Fibroblast of gingiva (primary cell): ENCODE measurements around the gene TBC1D25.
"Not testable (repeated sequence)": the region's sequence is repeated elsewhere in the genome, so short reads cannot be mapped to it uniquely, and the experiment has no call there.

Source experiments
- DNase-seq: peaks from one replicate; pipeline ENCODE4 v3.0.0-alpha.2; 2011; ENCODE audit warnings: low read depth

Gene TBC1D25

DNA sequence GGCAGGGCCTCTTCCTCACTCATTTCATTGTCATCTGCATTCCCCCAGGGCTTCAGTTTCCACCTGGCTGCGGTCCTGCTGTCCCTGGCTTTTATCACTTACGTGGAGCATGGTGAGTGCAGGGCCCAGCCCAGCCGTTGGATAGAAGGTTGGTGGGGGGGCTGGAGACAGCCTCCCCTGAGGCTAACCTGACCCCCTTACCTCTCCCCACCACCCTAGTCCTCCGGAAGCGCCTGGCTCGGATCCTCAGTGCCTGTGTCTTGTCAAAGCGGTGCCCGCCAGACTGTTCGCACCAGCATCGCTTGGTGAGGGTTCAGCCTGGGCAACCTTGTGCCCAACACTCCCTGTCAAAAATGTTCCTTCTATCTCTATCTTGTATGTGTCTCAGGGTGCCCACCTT is 23.7 kb upstream of the TBC1D25 start:
- DNase-seq: no peak

DNA sequence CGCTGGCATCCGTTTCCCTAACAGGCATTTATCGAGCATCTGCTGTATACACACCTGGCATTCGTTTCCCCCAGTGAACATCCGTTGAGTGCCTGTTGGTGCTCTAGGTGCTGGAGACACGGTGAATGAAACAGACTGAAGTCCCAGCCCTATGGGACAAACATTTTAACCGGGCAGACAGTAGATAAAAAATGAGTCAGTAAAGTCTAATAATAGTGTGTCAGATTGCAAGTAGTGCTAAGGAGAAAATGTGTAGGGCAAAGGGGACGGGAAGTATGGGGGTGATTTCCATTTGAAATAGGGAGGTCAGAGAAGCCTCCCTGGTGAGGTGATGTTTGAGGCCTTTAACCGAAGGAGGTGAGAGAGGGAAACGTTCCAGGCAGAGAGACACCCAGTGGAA is 23.2 kb upstream of the TBC1D25 start:
- DNase-seq: no peak

DNA sequence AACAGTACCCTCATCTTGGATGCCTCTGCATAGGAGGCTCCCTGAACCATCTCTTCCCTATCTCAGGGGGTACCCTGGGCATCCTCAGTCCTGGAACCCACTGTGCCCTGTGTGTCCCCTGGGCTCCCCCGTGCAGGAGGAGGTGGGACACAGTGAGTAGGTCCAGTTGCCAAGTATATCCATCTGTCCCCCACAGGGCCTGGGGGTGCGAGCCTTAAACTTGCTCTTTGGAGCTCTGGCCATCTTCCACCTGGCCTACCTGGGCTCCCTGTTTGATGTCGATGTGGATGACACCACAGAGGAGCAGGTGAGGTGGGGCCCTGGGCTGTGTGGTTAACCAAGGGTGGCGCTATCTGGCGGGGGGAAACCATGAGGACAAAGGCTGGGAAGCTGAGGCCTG is 22.5 kb upstream of the TBC1D25 start:
- no peak for DNase-seq

DNA sequence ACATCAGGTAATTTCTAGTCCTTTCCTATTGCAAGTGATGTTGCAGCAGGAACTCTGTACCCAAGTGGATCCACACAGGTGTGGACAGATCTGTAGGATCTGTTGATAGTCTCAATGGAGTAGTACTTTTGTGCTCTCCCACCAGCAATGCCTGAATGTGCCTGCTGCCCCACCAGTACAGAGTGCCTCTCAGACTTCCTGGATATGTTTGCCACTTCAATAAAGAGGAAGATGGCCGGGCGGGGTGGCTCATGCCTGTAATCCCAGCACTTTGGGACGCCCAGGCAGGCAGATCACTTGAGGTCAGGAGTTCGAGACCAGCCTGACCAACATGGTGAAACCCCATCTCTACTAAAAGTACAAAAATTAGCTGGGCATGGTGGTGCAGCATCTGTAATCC is 20.0 kb upstream of the TBC1D25 start:
- not testable (repeated sequence) for DNase-seq

DNA sequence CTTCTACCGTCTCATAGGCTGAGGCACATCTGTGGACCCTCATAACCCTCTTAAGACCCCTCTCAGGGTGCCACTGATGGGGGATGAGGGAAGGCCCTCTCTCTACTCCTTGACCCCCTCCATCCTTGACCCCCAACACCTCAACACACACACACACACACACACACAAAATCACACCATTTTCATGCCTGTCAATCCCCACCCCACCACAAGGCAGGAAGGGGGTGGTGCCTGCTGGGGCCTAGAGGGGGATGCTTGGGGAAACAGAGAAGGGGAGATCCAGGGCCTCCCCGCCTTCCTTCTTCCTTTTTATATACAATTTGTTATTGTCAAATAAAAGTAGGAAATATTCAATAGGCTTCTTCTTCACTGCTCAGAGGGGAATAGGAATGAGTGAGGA is 19.1 kb upstream of the TBC1D25 start:
- DNase-seq: no peak

DNA sequence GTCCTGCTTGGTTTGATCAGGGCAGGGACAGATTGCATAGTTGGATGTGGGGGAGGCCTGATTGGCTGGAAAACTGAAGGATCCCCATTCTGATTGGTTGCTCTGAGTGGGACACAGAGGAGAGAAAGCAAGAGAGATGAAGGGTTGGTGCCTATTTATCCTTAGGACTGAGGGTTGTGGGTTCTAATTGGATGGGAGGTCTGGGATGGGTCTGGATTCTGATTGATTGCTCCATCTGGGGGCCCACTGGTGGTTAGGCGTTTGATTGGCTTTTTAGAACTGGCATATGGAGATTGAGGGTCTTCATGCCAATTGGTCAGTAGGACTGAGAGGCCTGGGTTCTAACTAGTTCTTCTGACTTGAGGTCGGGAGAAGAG is 18.6 kb upstream of the TBC1D25 start:
- no peak for DNase-seq

DNA sequence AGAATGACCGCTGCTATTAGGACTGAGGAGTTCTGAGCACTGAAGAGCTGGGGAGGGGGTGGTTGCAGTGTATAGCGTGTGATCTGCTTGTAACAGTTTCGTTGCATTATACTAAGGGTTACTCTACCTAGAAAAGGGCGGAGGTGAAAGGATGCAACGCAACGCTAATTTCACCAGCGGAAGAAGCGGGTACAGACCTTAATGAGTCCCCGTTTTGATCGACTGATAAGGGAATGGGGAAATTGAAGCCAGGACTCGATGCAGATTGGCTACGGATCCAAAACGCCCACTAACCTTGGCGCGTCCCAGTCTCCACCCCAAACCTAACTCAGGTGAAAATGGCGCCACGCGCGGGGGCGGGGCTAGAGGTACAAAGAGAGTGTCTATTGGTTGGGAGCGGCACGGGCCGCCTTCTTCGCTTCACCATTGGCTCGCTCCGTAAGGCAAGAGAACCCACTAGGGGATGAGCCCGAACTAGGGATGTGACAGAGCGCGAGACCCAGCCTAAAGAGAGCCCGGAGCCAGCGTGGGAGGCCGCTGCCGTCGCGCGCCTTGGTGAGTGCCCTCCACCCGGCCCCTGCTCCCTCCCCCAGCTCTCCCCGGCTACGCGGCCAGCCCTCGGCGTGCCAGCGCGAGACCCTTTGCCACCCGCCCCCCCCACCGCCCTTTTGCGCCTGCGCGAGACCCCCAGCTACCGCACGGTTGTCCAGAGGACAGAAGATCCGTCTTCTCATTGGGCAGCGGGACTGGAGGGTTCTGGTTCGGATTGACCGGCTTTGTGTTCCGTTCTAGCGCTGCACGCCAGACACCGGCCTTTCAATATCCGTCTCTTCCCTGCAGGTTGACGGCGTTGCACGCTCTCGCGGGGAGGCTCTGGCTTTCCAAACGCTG is 17.9 kb upstream of the TBC1D25 start, which contains the start of gene EBP:
Gene EBP (plus strand): TSS at position 456 of the 891 bp plus-strand sequence. CDS start 1,964 bp downstream, outside the sequence.
- peak; percentile 70 for DNase-seq

DNA sequence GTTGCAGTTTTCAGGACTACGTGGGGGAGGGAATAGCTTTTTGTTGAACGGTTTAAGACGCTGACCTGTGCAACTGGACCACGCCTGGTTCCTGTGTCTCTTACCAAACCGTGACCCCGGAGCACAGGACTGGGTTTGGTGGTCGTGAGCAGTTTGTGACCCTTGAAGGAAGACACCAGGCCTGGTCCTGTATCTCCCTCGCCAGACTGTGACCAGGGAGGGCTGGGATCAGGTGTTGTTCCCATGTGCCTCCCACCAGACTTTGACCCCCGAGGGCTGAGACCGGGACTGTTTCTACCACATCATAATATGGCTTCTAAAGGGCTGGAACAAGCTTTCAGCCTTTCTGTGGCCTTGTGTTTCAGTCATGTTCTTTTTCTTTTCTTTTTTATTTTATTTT is 17.2 kb upstream of the TBC1D25 start:
- no peak for DNase-seq

DNA sequence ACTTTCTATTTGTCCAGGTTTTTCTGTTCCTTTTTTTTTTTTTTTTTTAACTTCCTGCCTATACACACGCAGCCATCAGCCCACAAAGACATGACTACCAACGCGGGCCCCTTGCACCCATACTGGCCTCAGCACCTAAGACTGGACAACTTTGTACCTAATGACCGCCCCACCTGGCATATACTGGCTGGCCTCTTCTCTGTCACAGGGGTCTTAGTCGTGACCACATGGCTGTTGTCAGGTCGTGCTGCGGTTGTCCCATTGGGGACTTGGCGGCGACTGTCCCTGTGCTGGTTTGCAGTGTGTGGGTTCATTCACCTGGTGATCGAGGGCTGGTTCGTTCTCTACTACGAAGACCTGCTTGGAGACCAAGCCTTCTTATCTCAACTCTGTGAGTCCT is 15.8 kb upstream of the TBC1D25 start:
- DNase-seq: no peak

DNA sequence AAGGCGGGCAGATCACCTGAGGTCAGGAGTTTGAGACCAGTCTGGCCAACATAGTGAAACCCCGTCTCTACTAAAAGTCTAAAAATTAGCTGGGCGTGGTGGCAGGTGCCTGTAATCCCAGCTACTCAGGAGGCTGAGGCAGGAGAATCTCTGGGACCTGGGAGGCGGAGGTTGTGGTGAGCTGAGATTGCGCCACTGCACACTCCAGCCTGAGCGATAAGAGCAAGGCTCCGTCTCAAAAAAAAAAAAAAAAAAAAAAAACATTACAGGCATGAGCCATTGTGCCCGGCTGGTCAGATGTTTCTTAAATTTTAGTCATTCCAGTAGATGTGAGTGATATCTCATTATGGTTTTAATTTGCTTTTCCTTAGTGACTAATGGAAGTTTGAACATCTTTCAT is 13.7 kb upstream of the TBC1D25 start:
- peak; percentile 4 for DNase-seq

DNA sequence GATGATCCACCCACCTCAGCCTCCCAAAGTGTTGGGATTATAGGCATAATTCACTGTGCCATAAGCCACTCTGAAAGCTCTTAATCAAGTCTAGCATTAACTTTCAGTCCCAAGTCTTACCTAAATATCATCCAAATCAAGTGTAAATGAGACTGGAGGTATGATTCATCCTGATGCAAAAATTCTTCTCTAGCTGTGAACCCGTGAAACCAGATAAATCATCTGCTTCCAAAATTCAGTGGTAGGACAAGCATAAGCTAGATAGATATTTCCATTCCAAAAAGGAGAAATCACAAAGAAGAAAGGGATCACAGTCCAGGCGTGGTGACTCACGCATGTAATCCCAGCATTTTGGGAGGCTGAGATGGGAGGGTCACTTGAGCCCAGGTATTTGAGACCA is 8.8 kb upstream of the TBC1D25 start:
- DNase-seq: no peak

DNA sequence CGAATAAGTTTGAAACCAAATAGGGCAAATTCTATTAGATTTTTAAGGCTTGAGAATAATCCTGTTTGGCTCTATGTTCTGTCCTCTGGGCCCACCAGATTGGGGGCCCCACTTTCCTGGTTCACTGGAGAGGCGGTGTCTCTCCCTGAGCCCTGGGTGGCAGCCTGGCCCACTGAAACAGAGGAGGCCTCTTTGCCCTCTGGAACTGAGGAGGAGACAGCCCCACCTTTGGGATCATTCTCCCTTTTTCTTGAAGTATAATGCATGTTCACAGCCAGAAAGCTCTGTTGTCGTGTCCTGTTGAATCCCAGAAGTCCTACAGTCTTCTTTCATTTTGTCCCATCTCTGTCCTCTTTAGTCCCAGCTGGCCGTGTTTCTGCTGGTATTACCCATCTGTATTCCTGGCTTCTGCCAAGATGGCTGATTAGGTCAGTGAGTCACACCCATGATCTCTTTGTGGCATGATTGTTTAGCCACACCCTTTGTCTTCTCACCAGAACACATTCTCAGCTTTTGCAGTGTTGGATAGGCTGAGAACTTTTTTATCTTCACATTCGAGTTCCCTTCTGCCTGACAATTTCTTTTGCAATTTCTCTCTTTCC is 8.1 kb upstream of the TBC1D25 start:
- DNase-seq: peak; percentile 71

DNA sequence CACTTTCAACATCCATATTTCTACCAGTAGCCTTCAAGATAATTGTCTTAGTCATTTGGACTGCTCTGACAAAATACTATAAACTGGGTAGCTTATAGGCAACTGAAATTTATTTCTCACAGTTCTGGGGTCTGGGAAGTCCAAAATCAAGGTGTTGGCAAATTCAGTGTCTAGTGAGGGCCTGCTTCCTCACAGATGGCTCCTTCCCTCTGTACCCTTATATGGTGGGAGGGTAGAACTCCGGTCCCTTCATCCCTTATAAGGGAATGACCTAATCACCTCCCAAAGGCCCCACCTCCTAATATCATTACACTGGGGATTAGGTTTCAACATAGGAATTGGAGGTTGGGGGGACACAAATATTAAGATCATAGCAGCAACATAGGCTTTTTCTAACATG is 7.4 kb upstream of the TBC1D25 start:
- no peak for DNase-seq

DNA sequence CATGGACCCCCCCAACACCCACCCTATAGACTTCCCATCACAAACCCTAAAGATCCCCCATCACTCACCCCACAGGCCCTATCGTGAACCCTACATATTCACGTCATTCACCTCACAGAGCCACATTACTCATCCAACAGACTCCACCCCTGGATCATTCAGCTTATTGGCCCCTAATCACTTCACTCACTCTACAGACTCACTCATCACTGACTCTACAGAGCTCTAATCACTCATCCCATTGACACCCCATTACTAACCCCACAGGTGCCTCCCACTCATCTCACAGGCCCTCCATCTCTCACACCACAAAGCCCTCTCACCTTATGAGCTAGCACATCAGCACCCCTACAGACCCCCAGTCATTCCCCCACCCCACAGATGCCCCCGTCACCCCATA is 6.3 kb upstream of the TBC1D25 start:
- no peak for DNase-seq

DNA sequence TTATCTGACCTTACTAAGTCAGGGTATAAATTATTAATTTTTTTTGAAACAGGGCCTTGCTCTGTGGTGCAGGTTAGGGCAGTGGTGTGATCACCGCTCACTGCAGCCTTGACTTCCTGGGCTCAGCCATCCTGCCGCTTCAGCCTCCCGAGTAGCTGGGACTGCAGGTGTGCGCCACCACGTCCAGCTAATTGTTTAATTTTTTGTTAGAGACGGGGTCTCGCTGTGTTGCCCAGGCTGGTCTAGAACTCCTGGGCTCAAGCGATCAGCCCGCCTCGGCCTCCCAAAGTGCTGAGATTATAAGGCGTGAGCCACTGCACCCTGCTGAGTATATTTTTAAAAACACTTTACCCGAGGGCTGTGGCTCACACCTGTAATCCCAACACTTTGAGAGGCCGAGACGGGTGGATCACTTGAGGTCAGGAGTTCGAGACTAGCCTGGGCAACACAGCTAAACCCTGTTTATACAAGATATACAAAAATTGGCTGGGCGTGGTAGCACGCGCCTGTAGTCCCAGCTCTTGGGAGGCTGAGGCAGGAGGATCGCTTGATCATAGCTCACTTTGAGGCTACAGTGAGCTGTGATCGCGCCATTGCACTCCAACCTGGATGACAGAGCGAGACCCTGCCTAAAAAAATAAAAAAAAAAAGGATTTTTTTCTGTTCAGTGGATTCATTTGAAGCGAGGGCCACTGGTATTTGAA is 721 bp upstream of the TBC1D25 start:
- no peak for DNase-seq

DNA sequence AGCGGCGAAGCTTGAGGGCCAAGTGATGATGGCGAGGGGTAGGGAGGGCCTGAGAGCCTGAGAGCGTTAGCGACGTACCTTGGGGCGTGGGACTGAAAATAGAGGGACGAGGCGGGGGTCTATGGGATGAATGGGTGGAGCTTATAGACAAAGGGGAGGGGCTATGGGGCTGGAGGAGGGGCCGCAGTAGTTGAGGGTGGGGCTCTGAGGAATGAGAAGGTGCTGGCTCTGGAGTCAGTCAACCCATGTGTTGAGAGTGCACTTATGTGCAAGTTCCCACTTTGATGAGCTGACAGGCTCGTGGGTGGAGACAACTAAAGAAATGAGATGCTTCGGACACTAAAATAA is 488 bp downstream of the TBC1D25 start:
- DNase-seq: peak; percentile 2

DNA sequence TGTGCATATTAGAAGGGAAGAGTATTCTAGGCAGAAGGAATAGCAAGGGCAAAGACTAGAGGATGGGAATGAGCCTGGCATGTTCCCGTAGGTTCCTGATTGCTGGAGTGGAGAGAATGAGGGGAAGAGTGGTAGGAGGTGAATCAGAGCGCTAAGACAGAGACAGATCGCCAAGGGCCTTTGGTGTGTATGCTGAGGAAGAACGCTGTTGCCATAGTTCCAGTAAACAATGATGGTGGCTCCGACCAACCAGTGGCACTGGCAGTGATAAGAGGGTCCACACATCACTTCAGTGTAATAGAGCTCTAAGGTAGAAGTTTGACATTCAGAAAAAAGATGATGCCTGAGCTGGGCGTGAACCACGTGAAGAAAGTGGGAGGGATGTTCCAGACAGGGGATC is 966 bp downstream of the TBC1D25 start:
- DNase-seq: no peak

DNA sequence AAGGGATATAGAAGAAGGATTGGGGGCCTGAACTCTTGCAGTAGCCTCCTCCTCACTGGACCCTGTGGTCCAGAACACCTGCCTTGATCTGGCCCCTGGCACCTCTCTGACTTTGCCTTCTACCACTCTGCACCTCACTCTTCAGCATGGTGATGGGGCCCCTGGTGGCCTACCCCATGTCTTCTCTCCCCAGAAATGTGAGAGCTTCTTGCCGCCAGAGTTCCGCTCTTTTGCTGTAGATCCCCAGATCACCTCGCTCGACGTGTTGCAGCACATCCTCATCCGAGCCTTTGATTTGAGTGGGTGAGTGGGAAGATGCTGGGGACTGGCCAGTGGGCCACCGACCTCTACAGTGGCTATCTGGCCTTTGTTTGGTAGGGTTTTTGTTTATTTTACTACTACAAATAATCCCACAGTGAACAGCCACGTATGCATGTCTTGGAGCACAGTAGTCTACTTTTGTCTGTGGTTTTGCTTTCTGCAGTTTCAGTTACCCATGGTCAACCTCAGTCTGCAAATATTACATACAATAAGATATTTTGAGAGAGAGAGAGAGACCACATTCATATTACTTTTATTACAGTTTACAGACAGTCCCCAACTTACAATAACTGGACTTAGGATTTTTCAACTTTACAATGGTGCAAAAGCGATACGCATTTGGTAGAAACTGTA is 1.8 kb downstream of the TBC1D25 start:
- no peak for DNase-seq

DNA sequence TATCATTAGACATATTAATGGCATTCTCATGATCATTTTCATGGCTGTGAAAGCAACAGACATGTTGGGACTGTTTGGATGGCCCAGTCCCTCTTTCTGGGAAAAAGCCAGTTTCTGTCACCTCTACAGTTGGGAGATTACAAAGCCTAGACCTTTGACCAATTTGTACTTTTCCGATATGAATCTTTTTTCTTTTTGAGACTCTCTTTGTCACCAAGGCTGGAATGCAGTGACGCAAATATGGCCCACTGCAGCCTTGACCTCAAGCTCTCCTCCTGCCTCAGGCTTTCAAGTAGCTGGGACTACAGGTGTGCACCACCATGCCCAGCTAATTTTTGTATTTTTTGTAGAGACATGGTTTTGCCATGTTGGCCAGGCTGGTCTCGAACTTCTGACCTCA is 9.4 kb downstream of the TBC1D25 start:
- DNase-seq: no peak

DNA sequence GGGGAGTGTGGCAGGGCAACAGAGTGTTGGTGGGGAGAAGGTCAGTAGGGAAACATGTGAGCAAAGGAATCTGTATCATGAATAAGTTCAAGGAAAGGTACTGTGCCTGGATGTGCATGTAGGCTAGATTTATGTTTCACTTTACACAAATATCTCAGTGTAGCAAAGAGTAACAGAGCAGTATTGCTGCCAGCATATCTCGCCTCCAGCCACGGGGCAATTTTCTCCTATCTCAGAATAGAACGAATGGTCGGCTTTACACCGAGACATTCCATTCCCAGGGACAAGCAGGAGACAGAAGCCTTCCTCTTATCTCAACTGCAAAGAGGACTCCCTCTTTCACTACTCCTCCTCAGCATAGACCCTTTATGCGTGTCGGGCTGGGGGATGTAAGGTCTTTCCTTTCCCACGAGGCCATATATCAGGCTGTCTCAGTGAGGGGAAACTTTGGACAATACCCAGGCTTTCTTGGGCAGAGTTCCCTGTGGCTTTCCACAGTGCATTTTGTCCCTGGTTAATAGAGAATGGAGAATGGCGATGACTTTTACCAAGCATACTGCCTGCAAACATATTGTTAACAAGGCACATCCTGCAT is 16.3 kb downstream of the TBC1D25 start:
- not testable (repeated sequence) for DNase-seq

DNA sequence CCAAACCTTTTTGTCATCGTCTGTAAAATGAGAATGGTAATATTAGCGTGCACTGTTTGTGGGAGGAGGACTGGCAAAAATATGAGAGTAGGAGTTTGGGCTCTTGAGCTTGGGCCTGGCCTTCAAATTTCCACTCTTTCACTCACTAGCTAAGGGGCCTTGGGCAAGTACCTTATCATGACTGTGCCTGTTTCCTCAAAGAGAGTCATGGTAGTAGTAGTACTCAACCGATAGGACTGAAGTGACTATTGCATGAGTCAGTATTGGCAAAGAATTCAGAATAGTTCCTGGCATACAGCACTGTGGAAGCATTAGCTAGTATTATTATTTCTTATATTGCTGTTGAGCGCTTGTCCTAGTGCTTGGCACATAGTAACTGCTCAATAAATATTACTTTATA is 18.8 kb downstream of the TBC1D25 start:
- DNase-seq: peak; percentile 62

DNA sequence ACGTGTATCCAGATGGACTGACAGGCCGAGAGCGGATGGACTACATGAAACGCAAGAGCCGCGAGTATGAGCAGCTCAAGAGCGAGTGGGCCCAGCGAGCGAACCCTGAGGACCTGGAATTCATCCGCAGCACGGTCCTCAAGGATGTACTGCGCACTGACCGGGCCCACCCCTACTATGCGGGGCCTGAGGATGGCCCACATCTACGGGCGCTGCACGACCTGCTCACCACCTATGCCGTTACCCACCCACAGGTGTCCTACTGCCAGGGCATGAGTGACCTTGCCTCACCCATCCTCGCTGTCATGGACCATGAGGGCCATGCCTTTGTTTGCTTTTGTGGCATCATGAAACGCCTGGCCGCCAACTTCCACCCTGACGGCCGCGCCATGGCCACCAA is 20.1 kb downstream of the TBC1D25 start:
- DNase-seq: no peak
